ENCODE measurements around the gene NLRP3.
A peak's percentile ranks its signal among the peaks of the same experiment; 100 is the strongest.
"Not testable (repeated sequence)": the region's sequence is repeated elsewhere in the genome, so short reads cannot be mapped to it uniquely, and the experiment has no call there.

The NLRP3 gene

GRCh38 chr1:247392088-247392487 is 23.9 kb upstream of the NLRP3 start:
- FAIRE-seq = no peak

- FAIRE-seq = not testable (repeated sequence)
These were observed 20.9 kb upstream of the NLRP3 start for GRCh38 chr1:247395075-247395474.

GRCh38 chr1:247400685-247401084 is 15.3 kb upstream of the NLRP3 start:
- no peak for FAIRE-seq

GRCh38 chr1:247401310-247402119 is 14.5 kb upstream of the NLRP3 start:
- no peak for FAIRE-seq

GRCh38 chr1:247402120-247402675 is 13.8 kb upstream of the NLRP3 start:
- FAIRE-seq = no peak

- no peak for FAIRE-seq
These were observed 9.8 kb upstream of the NLRP3 start for GRCh38 chr1:247406014-247406656.

GRCh38 chr1:247407180-247407616 is 8.8 kb upstream of the NLRP3 start:
- no peak for FAIRE-seq

- no peak for FAIRE-seq
These were observed 7.9 kb upstream of the NLRP3 start for GRCh38 chr1:247408100-247408499.

GRCh38 chr1:247409869-247410544 is 6.0 kb upstream of the NLRP3 start:
- FAIRE-seq = no peak

- no peak for FAIRE-seq
These were observed 4.2 kb upstream of the NLRP3 start for GRCh38 chr1:247411621-247412327.

- FAIRE-seq = no peak
These were observed 1.9 kb downstream of the NLRP3 start for GRCh38 chr1:247417831-247418230.

GRCh38 chr1:247419336-247419735 is 3.4 kb downstream of the NLRP3 start:
- FAIRE-seq = no peak

GRCh38 chr1:247421074-247421473 is 5.1 kb downstream of the NLRP3 start:
- no peak for FAIRE-seq

GRCh38 chr1:247429496-247429895 is 13.5 kb downstream of the NLRP3 start:
- FAIRE-seq = no peak

- FAIRE-seq = no peak
These were observed 14.5 kb downstream of the NLRP3 start for GRCh38 chr1:247430434-247430833.

GRCh38 chr1:247431643-247432042 is 15.7 kb downstream of the NLRP3 start:
- FAIRE-seq = no peak

- FAIRE-seq = no peak
These were observed 18.0 kb downstream of the NLRP3 start for GRCh38 chr1:247434005-247434404.

GRCh38 chr1:247435030-247435758 is 19.2 kb downstream of the NLRP3 start:
- no peak for FAIRE-seq

GRCh38 chr1:247435759-247436147 is 19.8 kb downstream of the NLRP3 start:
- no peak for FAIRE-seq

- peak; percentile 95 for FAIRE-seq
These were observed 21.9 kb downstream of the NLRP3 start for GRCh38 chr1:247437551-247438505.

All from colon (tissue), 2 donors.